Breast epithelium (tissue), 3 donors: ENCODE measurements around the gene KRT86.

Experiments
- CTCF ChIP-seq, 3 donors: fragments of 450-650 bp; IDR thresholded peaks; one replicate each; pipeline ENCODE4 v1.5.1; 2016 to 2017; ENCODE audit warnings: antibody characterized with exemption in 3 of 3, mild to moderate bottlenecking in 3 of 3, moderate library complexity in 3 of 3
- POLR2A ChIP-seq: fragments of 450-650 bp; IDR thresholded peaks from one replicate; pipeline ENCODE4 v1.6.1; 2016; ENCODE audit warnings: antibody characterized with exemption, mild to moderate bottlenecking, moderate library complexity
- POLR2AphosphoS5 ChIP-seq, 3 donors: sonication (generic); formaldehyde crosslinking; IDR thresholded peaks; one replicate each; pipeline ENCODE4 v1.6.1; 2017; ENCODE audit warnings: antibody characterized with exemption in 3 of 3

DNA sequence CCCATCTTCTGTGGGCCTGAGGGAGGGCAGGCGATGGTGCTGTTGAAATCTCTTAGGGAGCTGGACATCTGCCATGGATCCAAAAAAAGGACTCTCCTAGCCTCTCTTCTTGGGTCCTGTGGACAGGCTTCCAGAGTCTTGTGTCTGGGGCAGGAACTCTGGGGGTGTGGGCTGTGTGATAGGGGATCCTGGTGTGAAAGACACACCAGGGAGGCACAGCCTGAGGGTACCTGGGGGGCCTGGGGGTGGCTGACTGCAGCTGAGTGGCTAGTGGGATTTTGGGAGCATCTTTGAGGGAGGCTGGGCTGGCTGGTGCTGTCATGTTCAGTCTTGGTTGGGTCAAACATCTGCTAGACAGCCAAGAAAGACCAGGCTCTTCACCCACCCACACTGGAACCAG, 48.6 kb downstream of the KRT86 start:
- no peak for TF ChIP-seq CTCF (IDR thresholded peaks at IDR 0.05)
- TF ChIP-seq POLR2AphosphoS5 (IDR thresholded peaks at IDR 0.05) = no peak
- TF ChIP-seq POLR2A = no peak
